ENCODE data around the gene SYNGR2.
A peak's percentile ranks its signal among the peaks of the same experiment; 100 is the strongest.

SYNGR2 gene

DNA sequence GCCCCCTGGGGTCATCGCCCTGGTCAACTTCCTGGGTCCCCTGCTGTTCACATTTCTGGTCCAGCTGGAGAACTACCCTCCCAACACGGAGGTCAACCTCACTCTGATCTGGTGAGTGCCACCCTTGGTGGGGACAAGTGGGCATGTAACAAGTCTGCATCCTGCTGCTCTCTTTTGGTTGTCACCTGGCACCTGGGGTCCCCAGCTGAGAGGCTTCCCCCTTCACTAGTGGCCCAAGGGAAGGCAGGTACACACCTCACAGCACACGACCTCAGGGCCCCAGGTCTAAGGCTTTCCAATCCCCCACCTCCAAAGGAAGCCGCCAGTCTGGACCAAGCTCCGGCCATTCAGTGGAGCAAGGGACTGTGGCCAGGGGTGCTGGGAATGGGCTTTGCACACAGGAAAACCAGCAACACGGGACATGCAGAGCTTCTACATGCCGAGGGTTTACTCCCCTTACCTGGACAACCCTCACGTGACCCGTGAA is 33.4 kb upstream of the SYNGR2 start:
- TF ChIP-seq, protein P1, sequence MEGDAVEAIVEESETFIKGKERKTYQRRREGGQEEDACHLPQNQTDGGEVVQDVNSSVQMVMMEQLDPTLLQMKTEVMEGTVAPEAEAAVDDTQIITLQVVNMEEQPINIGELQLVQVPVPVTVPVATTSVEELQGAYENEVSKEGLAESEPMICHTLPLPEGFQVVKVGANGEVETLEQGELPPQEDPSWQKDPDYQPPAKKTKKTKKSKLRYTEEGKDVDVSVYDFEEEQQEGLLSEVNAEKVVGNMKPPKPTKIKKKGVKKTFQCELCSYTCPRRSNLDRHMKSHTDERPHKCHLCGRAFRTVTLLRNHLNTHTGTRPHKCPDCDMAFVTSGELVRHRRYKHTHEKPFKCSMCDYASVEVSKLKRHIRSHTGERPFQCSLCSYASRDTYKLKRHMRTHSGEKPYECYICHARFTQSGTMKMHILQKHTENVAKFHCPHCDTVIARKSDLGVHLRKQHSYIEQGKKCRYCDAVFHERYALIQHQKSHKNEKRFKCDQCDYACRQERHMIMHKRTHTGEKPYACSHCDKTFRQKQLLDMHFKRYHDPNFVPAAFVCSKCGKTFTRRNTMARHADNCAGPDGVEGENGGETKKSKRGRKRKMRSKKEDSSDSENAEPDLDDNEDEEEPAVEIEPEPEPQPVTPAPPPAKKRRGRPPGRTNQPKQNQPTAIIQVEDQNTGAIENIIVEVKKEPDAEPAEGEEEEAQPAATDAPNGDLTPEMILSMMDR (conservative IDR thresholded peaks at IDR 0.05): no peak
- TF ChIP-seq ZFX (IDR thresholded peaks at IDR 0.05): no peak
- H3K27ac ChIP-seq: no peak overlapping the region

DNA sequence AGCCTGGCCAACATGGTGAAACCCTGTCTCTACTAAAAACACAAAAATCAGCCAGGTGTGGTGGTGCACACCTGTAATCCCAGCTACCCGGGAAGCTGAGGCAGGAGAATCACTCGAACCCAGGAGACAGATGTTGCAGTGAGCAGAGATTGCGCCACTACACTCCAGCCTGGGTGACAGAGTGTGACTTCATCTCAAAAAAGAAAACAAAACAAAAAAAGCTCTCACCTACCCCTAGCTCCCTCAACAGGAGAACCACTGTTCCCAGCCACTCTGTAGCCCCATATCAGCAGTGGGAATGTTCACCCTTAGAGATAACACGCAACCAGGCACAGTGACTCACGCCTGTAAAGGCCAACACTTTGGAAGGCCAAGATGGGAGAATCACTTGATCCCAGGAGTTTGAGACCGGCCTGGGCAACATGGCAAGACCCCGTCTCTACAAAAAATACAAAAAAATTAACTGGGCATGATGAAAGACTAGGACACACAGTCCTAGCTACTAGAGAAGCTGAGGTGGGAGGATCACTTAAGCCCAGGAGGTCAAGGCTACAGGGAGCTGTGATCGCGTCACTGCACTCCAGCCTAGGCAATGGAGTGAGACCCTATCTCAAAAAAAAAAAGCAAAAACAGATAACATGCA is 32.4 kb upstream of the SYNGR2 start:
- no peak overlapping the region for H3K27ac ChIP-seq
- TF ChIP-seq, protein P1 (conservative IDR thresholded peaks at IDR 0.05): no peak
- no peak for TF ChIP-seq ZFX (IDR thresholded peaks at IDR 0.05)

DNA sequence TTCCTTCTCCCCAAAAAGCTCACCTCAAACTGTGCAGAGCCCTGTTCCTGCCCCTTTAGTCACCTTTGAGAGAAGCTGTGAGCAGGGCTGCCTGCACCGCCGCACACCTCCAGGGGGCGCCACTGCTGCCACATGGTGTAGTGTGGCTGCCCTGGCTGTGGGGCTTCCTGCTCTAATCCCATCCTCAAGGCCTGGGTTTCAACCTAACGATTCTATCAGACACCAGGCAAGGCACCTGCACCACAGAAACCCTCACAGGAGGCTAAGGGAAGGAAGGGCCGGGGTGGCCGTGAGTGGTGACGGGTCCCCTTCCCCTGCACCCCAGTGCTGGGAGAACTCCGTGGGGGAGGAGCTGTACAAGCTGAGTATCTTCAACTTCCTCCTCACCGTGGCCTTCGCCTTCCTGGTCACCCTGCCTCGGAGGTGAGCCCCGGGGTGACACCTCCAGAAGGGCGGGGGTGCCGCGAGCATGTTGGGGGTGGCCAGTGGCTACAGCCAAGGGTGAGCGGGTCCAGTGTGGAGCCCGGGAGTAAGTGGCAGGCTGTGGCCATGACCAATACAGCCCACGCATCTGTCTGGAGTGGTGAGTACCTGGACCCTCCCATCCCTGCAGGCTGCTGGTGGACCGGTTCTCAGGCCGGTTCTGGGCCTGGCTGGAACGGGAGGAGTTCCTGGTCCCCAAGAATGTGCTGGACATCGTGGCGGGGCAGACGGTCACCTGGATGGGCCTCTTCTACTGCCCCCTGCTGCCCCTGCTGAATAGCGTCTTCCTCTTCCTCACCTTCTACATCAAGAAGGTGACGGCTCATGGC is 30.8 kb upstream of the SYNGR2 start:
- TF ChIP-seq, protein P1 (conservative IDR thresholded peaks at IDR 0.05): peak; percentile 73
- no peak for TF ChIP-seq ZFX (IDR thresholded peaks at IDR 0.05)
- H3K27ac ChIP-seq: no peak overlapping the region

DNA sequence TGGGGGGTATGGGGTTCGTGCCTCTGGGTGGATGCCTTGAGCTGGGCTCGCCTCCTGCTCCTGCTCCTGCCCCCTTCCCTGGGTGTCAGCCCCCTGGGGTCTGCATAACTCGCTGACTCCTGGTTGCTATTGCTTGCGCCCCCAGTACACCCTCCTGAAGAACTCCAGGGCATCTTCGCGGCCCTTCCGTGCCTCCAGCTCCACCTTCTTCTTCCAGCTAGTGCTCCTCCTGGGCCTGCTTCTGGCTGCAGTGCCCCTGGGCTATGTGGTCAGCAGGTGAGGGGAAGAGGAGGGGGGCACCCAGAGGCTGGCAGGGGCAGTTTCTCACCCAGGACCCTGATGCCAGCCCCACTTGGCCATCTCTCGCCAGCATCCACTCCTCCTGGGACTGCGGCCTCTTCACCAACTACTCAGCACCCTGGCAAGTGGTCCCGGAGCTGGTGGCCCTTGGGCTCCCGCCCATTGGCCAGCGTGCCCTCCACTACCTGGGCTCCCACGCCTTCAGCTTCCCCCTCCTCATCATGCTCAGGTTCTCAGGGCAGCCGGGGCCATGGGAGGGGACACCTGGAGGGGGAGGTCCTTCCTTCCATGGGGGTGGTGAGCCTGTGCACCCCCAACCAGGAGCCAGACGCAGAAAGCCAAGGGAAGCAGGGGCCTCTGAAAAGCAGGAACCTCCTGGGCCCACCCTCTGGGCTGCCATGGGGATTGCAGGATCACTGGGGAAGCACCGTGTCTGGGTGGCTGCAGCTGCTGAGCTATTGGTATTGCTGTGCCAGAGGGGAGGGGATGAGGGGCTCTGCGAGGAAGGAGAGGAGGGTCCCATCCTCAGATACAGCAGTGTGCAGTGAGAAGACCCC is 29.9 kb upstream of the SYNGR2 start:
- no peak overlapping the region for H3K27ac ChIP-seq
- TF ChIP-seq, protein P1 (conservative IDR thresholded peaks at IDR 0.05): no peak
- no peak for TF ChIP-seq ZFX (IDR thresholded peaks at IDR 0.05)

DNA sequence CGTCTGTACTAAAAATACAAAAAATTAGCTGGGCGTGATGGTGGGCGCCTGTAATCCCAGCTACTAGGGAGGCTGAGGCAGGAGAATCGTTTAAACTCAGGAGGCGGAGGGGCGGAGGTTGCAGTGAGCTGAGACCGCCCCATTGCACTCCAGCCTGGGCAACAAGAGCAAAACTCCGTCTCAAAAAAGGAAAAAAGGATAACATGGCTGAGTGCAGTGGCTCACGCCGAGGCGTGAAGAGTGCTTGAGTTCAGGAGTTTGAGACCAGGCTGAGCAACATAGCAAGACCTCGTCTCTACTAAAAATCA is 28.6 kb upstream of the SYNGR2 start:
- peak overlapping the region; percentile 30; the same call in 1 of the 2 replicates for H3K27ac ChIP-seq

DNA sequence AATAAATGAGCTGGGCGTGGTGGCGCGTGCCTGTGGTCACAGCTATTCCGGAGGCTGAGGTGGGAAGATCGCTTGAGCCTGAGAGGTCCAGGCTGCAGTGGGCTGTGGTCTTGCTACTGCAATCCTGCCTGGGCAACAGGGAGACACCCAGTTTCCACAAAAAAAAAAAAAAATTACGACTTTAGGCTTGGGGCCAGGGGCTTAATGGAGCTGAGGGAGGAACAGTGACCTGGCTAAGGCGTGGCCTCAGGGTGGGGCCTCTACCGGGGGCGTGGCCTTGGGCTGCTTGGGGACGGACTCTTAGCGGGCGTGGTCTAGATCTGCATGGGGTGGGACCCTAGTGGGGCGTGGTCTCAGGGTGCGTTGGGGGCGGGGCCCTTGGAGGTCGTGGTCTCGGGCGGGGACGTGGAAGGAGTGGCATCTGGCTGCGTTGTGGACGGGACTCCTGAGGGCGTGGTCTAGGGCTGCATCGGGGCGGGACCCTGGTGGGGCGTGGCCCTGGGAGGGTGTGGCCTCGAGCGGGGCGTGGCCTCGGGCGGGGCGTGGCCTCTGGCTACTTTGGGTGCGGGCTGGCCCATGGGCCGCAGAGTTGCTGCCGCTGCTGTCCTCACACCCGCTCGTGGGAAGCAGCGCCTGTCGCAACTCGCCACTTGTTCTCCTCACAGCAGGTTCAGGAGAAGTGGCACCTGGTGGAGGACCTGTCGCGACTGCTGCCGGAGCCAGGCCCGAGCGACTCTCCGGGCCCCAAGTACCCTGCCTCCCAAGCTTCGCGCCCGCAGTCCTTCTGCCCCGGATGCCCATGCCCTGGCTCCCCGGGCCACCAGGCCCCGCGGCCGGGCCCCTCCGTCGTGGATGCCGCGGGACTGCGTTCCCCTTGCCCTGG is 28.0 kb upstream of the SYNGR2 start:
- H3K27ac ChIP-seq: peak overlapping the region; percentile 39; the same call in 1 of the 2 replicates
- TF ChIP-seq, protein P1 (conservative IDR thresholded peaks at IDR 0.05): no peak
- no peak for TF ChIP-seq ZFX (IDR thresholded peaks at IDR 0.05)

Measured in C4-2B (cell line).